A172 (cell line): ENCODE data around the gene KIF13A. TPM values are rescaled to one million over a fixed set of nuclear protein-coding genes. Genes with fewer than 3 reads are reported as not detected.
"Not testable (repeated sequence)": the region's sequence is repeated elsewhere in the genome, so short reads cannot be mapped to it uniquely, and the experiment has no call there.

Experiments
- DNase-seq: peaks from one replicate; pipeline ENCODE4 v3.0.0-alpha.2; 2015; ENCODE audit warnings: low spot score
- total RNA-seq: library from RNA; depleted of rRNA; stranded (reverse); fragments of >200 nt; shearing (Covaris generic); gene quantifications from 2 replicates; pipeline ENCODE4 v1.2.3, GENCODE V29; 2014

Gene KIF13A
- total RNA-seq, 1 experiment from 2014 or later, result 25.9 TPM

- DNase-seq, result no peak
These were observed 140.7 kb downstream of the KIF13A start for GRCh38 chr6:17846762-17847161.

DNA sequence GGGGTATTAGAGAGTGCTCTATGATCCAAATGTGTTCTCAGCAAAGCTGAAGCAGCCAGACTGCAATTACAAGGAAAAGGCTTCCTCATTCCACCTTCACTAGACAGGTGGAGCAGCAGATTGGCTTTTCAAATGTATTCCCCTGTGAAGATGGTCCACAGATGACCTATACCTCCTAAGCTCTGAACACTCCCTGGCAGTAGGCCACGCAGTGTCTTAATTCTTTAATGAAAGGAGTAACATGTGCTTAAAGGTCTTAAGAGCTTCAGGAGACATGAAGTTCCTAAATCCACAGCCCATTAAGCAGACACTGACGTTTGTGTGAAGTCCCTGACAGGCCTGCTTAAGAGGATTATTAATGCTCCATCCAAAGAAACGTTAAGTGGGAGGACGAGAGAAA lies 141.8 kb downstream of the KIF13A start:
- no peak for DNase-seq

DNA sequence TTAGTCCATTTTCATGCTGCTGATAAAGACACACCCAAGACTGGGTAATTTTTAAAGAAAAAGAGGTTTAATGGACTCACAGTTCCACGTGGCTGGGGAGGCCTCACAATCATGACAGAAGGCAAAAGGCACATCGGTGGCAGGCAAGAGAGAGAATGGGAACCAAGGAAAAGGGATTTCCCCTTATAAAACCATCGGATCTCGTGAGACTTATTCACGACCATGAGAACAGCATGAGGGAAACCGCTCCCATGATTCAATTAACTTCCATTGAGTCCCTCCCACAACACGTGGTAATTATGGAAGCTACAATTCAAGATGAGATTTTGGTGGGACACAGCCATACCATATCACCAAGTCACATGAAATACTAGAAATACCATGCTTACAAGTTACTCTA lies 142.5 kb downstream of the KIF13A start:
- DNase-seq, result not testable (repeated sequence)

- no peak for DNase-seq
These were observed 144.3 kb downstream of the KIF13A start for GRCh38 chr6:17842934-17843821.

- DNase-seq, result no peak
These were observed 145.2 kb downstream of the KIF13A start for GRCh38 chr6:17842014-17842776.

DNA sequence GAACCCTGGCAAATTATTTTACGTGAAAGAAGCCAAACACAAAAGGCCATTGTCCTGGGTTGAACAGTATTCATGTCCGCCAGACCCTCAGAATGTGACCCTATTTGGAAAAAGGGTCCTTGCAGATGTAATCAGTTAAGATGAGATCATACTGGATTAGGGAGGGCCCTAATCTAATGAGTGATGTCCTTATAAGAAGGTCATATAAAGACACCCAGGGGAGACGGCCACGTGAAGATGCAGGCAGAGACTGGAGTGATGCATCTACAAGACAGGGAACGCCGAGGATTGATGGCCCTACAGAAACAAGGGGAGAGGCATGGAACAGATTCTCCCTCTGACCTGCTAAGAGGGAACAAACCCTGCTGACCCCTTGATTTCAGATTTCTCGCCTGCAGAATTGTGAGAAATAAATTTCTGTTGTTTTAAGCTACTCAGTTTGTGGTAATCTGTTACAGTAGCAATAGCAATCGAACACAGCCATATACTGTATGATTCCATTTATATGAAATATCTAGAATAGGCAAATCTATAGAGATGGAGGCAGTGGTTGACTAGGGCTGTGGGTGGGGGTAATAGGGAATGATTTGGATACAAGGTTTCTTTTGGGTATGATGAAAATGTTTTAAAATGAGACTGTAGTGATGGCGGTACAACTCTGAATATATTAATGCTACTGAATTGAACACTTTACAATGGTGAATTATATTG lies 147.8 kb downstream of the KIF13A start:
- DNase-seq, result no peak

- no peak for DNase-seq
These were observed 151.1 kb downstream of the KIF13A start for GRCh38 chr6:17836293-17836692.

- DNase-seq, result no peak
These were observed 151.7 kb downstream of the KIF13A start for GRCh38 chr6:17835784-17836183.

- peak; percentile 11 for DNase-seq
These were observed 156.3 kb downstream of the KIF13A start for GRCh38 chr6:17831135-17831534.

DNA sequence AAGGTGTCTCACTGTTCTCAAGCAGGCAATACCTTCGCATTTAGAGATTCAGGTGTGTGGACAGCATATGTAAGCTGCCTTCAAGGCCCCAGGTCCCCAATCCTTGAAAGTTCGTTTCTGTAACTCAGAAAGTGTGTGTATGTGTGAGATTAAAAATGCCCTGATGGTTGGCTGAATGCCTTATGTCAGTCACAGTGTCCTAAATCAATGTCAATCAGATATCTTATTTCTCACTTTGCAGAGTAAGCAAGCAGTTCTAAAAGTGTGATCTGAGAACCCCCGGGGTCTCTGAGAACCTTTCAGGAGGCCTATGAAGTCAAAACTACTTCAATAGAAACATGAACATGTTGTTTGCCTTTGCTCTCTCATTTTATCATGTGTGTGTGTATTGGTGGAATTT lies 157.5 kb downstream of the KIF13A start:
- no peak for DNase-seq

DNA sequence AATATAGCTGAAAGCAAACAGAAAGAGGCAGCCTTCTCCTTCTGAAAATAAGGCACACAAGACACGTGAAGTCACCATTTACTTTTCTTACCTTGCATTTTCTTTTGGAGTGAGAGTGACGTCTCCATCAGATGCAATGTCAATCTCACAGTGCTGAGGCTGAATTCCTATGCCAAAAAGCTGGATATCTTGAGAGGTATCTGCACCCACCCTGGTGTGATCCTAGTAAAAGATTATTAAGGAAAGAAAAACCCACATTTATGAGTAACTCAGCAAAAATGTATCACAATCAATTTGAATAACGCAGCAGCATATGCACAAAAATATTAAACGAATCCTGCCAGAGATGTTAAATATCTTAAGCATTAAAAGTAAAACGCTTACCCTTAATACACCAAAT lies 159.3 kb downstream of the KIF13A start:
- no peak for DNase-seq

DNA sequence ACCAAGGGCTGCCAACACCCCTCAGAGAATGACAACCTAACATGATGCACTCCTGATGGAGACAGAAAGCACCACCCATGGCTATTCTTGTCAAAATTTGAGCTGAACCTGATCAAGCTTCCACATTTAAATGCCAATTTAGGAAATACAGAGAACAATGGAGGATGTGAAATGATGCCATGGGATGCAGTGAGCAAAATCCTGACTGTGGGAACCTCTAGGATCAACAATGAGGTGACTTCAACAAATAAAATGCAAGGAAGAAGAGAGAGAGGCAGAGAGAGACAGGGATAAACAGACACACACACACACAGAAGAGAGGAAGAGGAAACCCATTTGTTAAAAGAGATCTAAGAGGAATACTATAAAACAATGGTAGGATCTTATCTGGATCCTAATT lies 161.1 kb downstream of the KIF13A start:
- DNase-seq, result no peak

DNA sequence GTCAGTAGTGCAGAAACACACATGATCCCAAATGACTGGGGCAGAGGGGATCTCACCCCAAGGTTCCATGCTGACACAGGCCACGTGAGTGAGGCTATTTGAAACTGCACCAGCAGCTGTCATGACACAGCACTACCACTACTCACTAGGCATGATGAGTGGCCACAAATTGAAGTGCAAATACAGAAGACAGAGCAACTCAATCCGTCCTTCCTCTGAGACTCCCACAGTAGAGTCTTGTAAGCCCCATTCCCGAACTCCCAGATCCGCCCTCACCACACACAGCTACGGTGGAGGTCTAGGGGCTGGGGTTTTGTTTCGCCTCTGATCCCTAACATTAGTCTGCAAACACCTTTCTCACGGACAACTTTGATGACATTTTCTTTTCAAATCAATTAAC lies 167.4 kb downstream of the KIF13A start:
- DNase-seq, result no peak

- DNase-seq, result no peak
These were observed 169.7 kb downstream of the KIF13A start for GRCh38 chr6:17817763-17818162.

- DNase-seq, result no peak
These were observed 170.4 kb downstream of the KIF13A start for GRCh38 chr6:17816921-17817611.

DNA sequence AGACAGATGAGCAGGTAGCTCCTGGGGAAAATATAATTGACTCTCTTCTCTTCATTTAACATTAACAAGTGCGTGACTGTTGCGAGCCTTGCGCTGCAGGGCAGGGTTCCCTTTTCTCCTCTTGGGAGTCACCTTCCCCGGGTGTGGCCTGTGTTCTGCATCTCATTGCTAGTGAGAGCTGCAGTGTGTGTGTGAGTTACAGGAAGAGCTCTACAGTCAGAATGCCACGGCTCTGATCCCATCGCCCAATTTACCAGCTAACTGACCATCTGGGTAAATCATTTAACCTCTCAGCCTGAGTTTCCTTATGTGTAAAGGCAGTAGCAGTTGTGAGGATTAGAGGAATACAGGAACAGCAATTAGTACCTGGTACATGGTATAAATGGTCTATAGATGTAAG lies 173.9 kb downstream of the KIF13A start:
- DNase-seq, result no peak

DNA sequence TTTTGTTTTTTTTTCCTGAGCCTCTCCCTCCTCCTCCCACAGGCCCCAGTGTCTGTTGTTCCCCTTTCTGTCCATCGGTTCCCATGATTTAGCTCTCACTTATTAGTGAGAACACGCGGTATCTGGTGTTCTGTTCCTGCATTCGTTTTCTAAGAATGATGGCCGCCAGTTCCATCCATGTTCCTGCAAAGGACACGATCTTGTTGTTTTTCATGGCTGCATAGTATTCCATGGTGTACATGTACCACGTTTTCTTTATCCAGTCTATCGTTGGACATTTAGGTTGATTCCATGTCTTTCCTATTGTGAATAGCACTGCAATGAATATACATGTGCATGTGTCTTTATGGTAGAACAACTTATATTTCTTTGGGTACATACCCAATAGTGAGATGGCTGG lies 175.1 kb downstream of the KIF13A start:
- no peak for DNase-seq

DNA sequence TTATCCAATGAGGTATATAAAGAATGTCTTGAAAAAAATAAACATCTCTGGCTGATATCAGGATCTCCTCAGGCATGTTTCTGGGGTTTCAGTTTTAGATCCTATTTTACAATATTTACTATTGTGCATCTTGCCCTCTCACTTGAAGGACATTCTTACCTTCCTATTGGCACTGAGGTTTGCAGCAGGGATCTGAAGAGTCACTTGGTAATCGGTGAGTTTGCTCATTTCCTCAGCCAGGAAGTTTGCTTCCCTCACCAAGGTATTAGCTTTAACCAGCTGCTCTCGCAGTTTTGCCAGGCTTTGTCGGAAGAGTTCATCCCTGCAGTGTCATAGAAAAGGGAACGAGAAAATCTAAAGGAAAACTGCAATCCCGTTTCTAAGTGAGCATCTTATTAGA lies 178.8 kb downstream of the KIF13A start:
- no peak for DNase-seq

DNA sequence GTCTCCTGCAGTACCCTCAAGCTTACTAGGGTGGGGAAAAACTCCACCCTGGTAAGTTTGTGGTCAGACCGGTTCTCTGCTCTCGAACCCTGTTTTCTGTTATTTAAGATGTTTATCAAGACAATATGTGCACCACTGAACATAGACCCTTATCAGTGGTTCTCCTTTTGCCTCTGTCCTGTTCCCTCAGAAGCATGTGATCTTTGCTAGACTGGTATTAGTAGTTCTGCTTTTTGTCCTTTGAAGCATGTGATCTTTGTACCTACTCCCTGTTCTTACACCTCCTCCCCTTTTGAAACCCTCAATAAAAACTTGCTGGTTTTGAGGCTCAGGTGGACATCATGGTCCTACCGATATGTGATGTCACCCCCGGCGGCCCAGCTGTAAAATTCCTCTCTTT lies 180.0 kb downstream of the KIF13A start:
- DNase-seq, result not testable (repeated sequence)

DNA sequence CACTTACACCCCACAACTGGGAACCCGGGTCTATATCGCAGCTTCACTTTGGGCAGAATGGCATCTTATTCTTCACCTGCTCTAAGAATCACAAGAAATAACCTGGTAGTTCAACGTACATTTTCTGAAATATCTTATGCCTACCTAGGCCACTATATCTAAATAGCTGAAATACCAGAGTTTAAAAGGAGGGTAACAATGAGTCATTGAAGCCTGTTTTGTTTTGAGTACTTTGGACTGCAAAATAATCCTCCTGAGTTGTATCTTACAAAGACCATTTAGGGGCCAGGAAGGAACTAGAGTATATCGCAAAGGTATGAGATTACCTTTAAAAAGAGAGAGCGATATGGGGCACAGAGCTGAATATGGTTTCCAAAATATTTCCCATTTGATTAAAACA lies 184.0 kb downstream of the KIF13A start:
- no peak for DNase-seq

GRCh38 chr6:17798477-17799154 lies 188.8 kb downstream of the KIF13A start:
- DNase-seq, result no peak
